ENCODE measurements around the gene SSBP3.

The SSBP3 gene

GRCh38 chr1:54409156-54410142, 3.3 kb upstream of the SSBP3 start:
- DNase-seq (ENCODE audit: low spot score) = peak; percentile 48

- peak; percentile 22 for DNase-seq (ENCODE audit: low spot score)
Measured at GRCh38 chr1:54408147-54409066, 2.2 kb upstream of the SSBP3 start.

GRCh38 chr1:54407404-54408146, 1.4 kb upstream of the SSBP3 start:
- DNase-seq (ENCODE audit: low spot score) = peak; percentile 87

- DNase-seq (ENCODE audit: low spot score) = no peak
Measured at GRCh38 chr1:54407154-54407403, 885 bp upstream of the SSBP3 start.

- DNase-seq (ENCODE audit: low spot score) = no peak
Measured at GRCh38 chr1:54405898-54406293, 298 bp downstream of the SSBP3 start.

- DNase-seq (ENCODE audit: low spot score) = no peak
Measured at GRCh38 chr1:54404939-54405897, 976 bp downstream of the SSBP3 start.

- no peak for DNase-seq (ENCODE audit: low spot score)
Measured at GRCh38 chr1:54404263-54404662, 1.9 kb downstream of the SSBP3 start.

GRCh38 chr1:54403808-54404261, 2.4 kb downstream of the SSBP3 start:
- DNase-seq (ENCODE audit: low spot score) = no peak

- no peak for DNase-seq (ENCODE audit: low spot score)
Measured at GRCh38 chr1:54403405-54403804, 2.8 kb downstream of the SSBP3 start.

GRCh38 chr1:54402896-54403295, 3.3 kb downstream of the SSBP3 start:
- no peak for DNase-seq (ENCODE audit: low spot score)

- no peak for DNase-seq (ENCODE audit: low spot score)
Measured at GRCh38 chr1:54401799-54402198, 4.4 kb downstream of the SSBP3 start.

GRCh38 chr1:54400329-54400728, 5.9 kb downstream of the SSBP3 start:
- peak; percentile 16 for DNase-seq (ENCODE audit: low spot score)

- DNase-seq (ENCODE audit: low spot score) = no peak
Measured at GRCh38 chr1:54399765-54400164, 6.4 kb downstream of the SSBP3 start.

- no peak for DNase-seq (ENCODE audit: low spot score)
Measured at GRCh38 chr1:54398963-54399528, 7.1 kb downstream of the SSBP3 start.

- DNase-seq (ENCODE audit: low spot score) = no peak
Measured at GRCh38 chr1:54397980-54398379, 8.2 kb downstream of the SSBP3 start.

GRCh38 chr1:54397090-54397591, 9.1 kb downstream of the SSBP3 start:
- DNase-seq (ENCODE audit: low spot score) = no peak

GRCh38 chr1:54396261-54396933, 9.8 kb downstream of the SSBP3 start:
- DNase-seq (ENCODE audit: low spot score) = no peak

GRCh38 chr1:54395281-54395934, 10.8 kb downstream of the SSBP3 start:
- DNase-seq (ENCODE audit: low spot score) = no peak

- no peak for DNase-seq (ENCODE audit: low spot score)
Measured at GRCh38 chr1:54394104-54394503, 12.1 kb downstream of the SSBP3 start.

Data from CD4-positive, alpha-beta T cell treated with Interleukin-15 for 4 hours (primary cell).